Endothelial cell of umbilical vein (primary cell): ENCODE measurements around the gene ATP13A5. TPM values are rescaled to one million over a fixed set of nuclear protein-coding genes. Genes with fewer than 3 reads are reported as not detected.

Source experiments
- BruUV-seq: library from RNA; stranded (reverse); fragments of 400-500 nt; replicated peaks from 2 replicates; lab custom pipeline; 2021; lab: Mats Ljungman, UMichigan
- CTCF ChIA-PET: fragments of 300-600, 350-600 bp; sonication (Branson Sonifier 250); formaldehyde crosslinking; loops from one replicate; lab custom pipeline; 2021; ENCODE audit warnings: antibody characterized with exemption, inconsistent platforms; lab: Charles Lee
- POLR2A ChIA-PET: fragments of 300-600, 350-600 bp; sonication (Branson Sonifier 250); formaldehyde crosslinking; loops from one replicate; lab custom pipeline; 2021; ENCODE audit warnings: antibody characterized with exemption, inconsistent platforms; lab: Charles Lee
- DNase-seq: peaks from one replicate; pipeline ENCODE4 v3.0.0-alpha.2; 2011; ENCODE audit warnings: low read depth, low spot score
- FAIRE-seq: peaks from 2 replicates; lab custom pipeline; 2011; peaks lifted over from hg19 to GRCh38; lab: Jason Lieb, UNC
- H2AFZ ChIP-seq: 2 replicates; pipeline ENCODE4 v1.6.0; 2012; ENCODE audit warnings: low read depth, low read length, control low read depth, inconsistent platforms
- H3K27ac ChIP-seq: 2 replicates; pipeline ENCODE4 v1.5.1; 2011; ENCODE audit warnings: low read depth, mild to moderate bottlenecking, control low read depth, low read length, moderate library complexity; ENCODE audit not compliant: insufficient read depth
- H3K27me3 ChIP-seq, 2 experiments: 2 replicates each; pipeline versions ENCODE4 v1.6.0 to v1.6.1; 2011; ENCODE audit warnings: low read length in 2 of 2, mixed read lengths in 1 of 2; ENCODE audit not compliant: control insufficient read depth in 2 of 2, insufficient read depth in 2 of 2
- H3K36me3 ChIP-seq, 2 experiments: 2 replicates in 1 of 2; 3 replicates in 1 of 2; pipeline ENCODE4 v1.5.1; 2011; ENCODE audit warnings: low read length in 2 of 2, mild to moderate bottlenecking in 1 of 2, moderate library complexity in 1 of 2; ENCODE audit not compliant: control insufficient read depth in 2 of 2, insufficient read depth in 2 of 2; ENCODE audit errors: extremely low read depth in 1 of 2
- H3K4me1 ChIP-seq: 3 replicates; pipeline ENCODE4 v1.5.1; 2011; ENCODE audit warnings: mild to moderate bottlenecking, low read length; ENCODE audit not compliant: control insufficient read depth, insufficient read depth; ENCODE audit errors: extremely low read depth
- H3K4me2 ChIP-seq: 2 replicates; pipeline ENCODE4 v1.6.1; 2011; ENCODE audit warnings: low read length, control low read depth, mixed read lengths; ENCODE audit not compliant: insufficient read depth
- H3K4me3 ChIP-seq, 3 experiments: fragments of 200-600 bp in 1 of 3; sonication (generic), shearing (Covaris generic) in 1 of 3; replicated peaks in 1 of 3; 2 replicates each; pipeline ENCODE4 v1.5.1; 2011 to 2016; ENCODE audit warnings: control low read depth in 3 of 3, low read length in 3 of 3, mild to moderate bottlenecking in 2 of 3, inconsistent platforms in 1 of 3, low read depth in 1 of 3, moderate library complexity in 1 of 3; ENCODE audit not compliant: insufficient read depth in 1 of 3
- H3K79me2 ChIP-seq: 2 replicates; pipeline ENCODE4 v1.6.0; 2012; ENCODE audit warnings: low read length, inconsistent platforms; ENCODE audit not compliant: control insufficient read depth, insufficient read depth
- H3K9ac ChIP-seq: replicated peaks from 2 replicates; pipeline ENCODE3; 2011; ENCODE audit warnings: low read length, control low read depth; ENCODE audit not compliant: insufficient read depth; ENCODE audit errors: extremely low read depth
- H3K9me1 ChIP-seq: replicated peaks from 3 replicates; pipeline ENCODE4 v1.6.0; 2011; ENCODE audit warnings: mild to moderate bottlenecking, low read length; ENCODE audit not compliant: control insufficient read depth, insufficient read depth; ENCODE audit errors: extremely low read depth
- H3K9me3 ChIP-seq: replicated peaks from 2 replicates; pipeline ENCODE4 v1.5.1; 2012; ENCODE audit warnings: low read length, inconsistent platforms; ENCODE audit not compliant: control insufficient read depth, insufficient read depth
- H4K20me1 ChIP-seq: replicated peaks from 2 replicates; pipeline ENCODE3; 2011; ENCODE audit warnings: mild to moderate bottlenecking, low read length; ENCODE audit not compliant: control insufficient read depth, insufficient read depth; ENCODE audit errors: extremely low read depth
- CTCF ChIP-seq, 2 donors: IDR thresholded peaks; 1 replicate in 1 of 2; 2 replicates in 1 of 2; pipeline ENCODE4 v1.5.1; 2011; ENCODE audit warnings: low read length in 2 of 2, mild to moderate bottlenecking in 2 of 2, moderate library complexity in 2 of 2, control low read depth in 1 of 2, inconsistent platforms in 1 of 2, low read depth in 1 of 2; ENCODE audit not compliant: insufficient read depth in 1 of 2; ENCODE audit errors: extremely low read depth in 1 of 2
- EZH2 ChIP-seq: IDR thresholded peaks from 2 replicates; pipeline ENCODE4 v1.6.1; 2012; ENCODE audit warnings: borderline replicate concordance, low read depth, mild to moderate bottlenecking, moderate library complexity, low read length, inconsistent platforms; ENCODE audit not compliant: severe bottlenecking
- FOS ChIP-seq: IDR thresholded peaks from 2 replicates; pipeline ENCODE4 v1.6.1; 2011; ENCODE audit warnings: mild to moderate bottlenecking, low read length, moderate library complexity, borderline replicate concordance; ENCODE audit not compliant: insufficient read depth
- GATA2 ChIP-seq: IDR thresholded peaks from 2 replicates; pipeline ENCODE4 v1.7.0; 2011; ENCODE audit warnings: low read depth, mild to moderate bottlenecking, moderate library complexity, mixed read lengths, low read length; ENCODE audit not compliant: insufficient read length, insufficient read depth
- JUN ChIP-seq: IDR thresholded peaks from 2 replicates; pipeline ENCODE4 v1.6.1; 2011; ENCODE audit warnings: borderline replicate concordance, low read depth; ENCODE audit not compliant: insufficient read length, insufficient read depth
- MAX ChIP-seq: IDR thresholded peaks from 2 replicates; pipeline ENCODE4 v1.6.1; 2011; ENCODE audit not compliant: insufficient read depth, insufficient read length
- MYC ChIP-seq: IDR thresholded peaks from one replicate; pipeline ENCODE4 v1.6.1; 2011; ENCODE audit warnings: mild to moderate bottlenecking, low read depth, low read length
- POLR2A ChIP-seq: IDR thresholded peaks from 2 replicates; pipeline ENCODE4 v1.6.1; 2012; ENCODE audit warnings: low read depth, mild to moderate bottlenecking, control low read depth, low read length
- POLR2AphosphoS5 ChIP-seq: IDR thresholded peaks from 2 replicates; pipeline ENCODE4 v1.6.1; 2012; ENCODE audit warnings: low read depth, mild to moderate bottlenecking, control low read depth, low read length, moderate library complexity; ENCODE audit not compliant: insufficient read depth
- dilution Hi-C: fragments of 300-500 bp; cut with MboI; formaldehyde crosslinking; loops from one replicate; pipeline ENCODE4 v1.15.0; 2019; ENCODE audit warnings: low sequenced_read_pairs; ENCODE audit not compliant: extremely low pct_ligation_motif_present
- intact Hi-C: fragments of 100-400 bp; cut with micrococcal nuclease; formaldehyde crosslinking; loops from one replicate; pipeline ENCODE4 v1.10.0; 2022
- polyA plus RNA-seq, 4 experiments: library from polyadenylated mRNA; depleted of rRNA in 3 of 4; stranded (reverse) in 3 of 4; unstranded in 1 of 4; fragments of >200 nt; gene quantifications; 2 replicates each; pipeline versions ENCODE4 v1.2.1 to v1.2.3, GENCODE V29; 2011 to 2012; ENCODE audit warnings: missing spikeins in 1 of 4
- total RNA-seq: library from RNA; stranded (reverse); gene quantifications from 2 replicates; pipeline ENCODE4 v1.2.3, GENCODE V29; 2021

ATP13A5 gene
- total and polyA plus RNA-seq, 2 donors (not counting 3 experiments of a cell fraction or from before 2014, with no cell fraction given): not detected

GRCh38 chr3:193350744-193351143 lies 27.8 kb downstream of the ATP13A5 start:
- DNase-seq (no peak), FAIRE-seq (no peak)
- no peak overlapping the region for H3K4me2 ChIP-seq
- dilution Hi-C loops: no loop called here
- intact Hi-C loops: no loop called here
- H4K20me1 ChIP-seq: no peaks in the 10 kb centered on the region
- POLR2A ChIA-PET: no interaction called here
- CTCF ChIA-PET: no interaction called here
- H3K9ac ChIP-seq: no peak overlapping the region
- no peak overlapping the region for H3K27ac ChIP-seq
- H3K79me2 ChIP-seq: no peaks in the 10 kb centered on the region
- BruUV-seq: no TSS peak
- no peaks in the 10 kb centered on the region for H3K9me3 ChIP-seq
- no peak overlapping the region for H2AFZ ChIP-seq
- no peak overlapping the region for H3K4me3 ChIP-seq
- no peaks in the 10 kb centered on the region for H3K27me3 ChIP-seq
- no peaks in the 10 kb centered on the region for H3K4me1 ChIP-seq
- H3K36me3 ChIP-seq: no peaks in the 10 kb centered on the region
- no peaks in the 10 kb centered on the region for H3K9me1 ChIP-seq
- TF ChIP-seq POLR2AphosphoS5: no peak
- TF ChIP-seq GATA2: no peak

GRCh38 chr3:193348686-193349085 lies 29.9 kb downstream of the ATP13A5 start:
- Histone ChIP-seq H3K27me3 (no peaks in the 10 kb centered on the region), H3K4me1 (no peaks in the 10 kb centered on the region), H3K4me3 (no peak overlapping the region), H3K9me3 (no peaks in the 10 kb centered on the region), H4K20me1 (no peaks in the 10 kb centered on the region), H3K36me3 (no peaks in the 10 kb centered on the region), H3K9ac (no peak overlapping the region), H3K27ac (no peak overlapping the region), H3K4me2 (no peak overlapping the region), H2AFZ (no peak overlapping the region), H3K9me1 (no peaks in the 10 kb centered on the region), H3K79me2 (no peaks in the 10 kb centered on the region)
- dilution Hi-C loops (no loop called here), intact Hi-C loops (no loop called here)
- ChIA-PET POLR2A (no interaction called here), CTCF (no interaction called here)
- BruUV-seq: no TSS peak
- no peak for DNase-seq
- FAIRE-seq: no peak
- TF ChIP-seq EZH2 (no peak), MYC (no peak), MAX (no peak), POLR2A (no peak), GATA2 (no peak), JUN (no peak), POLR2AphosphoS5 (no peak), FOS (no peak), CTCF (IDR thresholded peaks at IDR 0.05; ENCODE audit: extremely low read depth in 1 of 2, insufficient read depth in 1 of 2, low read depth in 1 of 2, low read length in 2 of 2) (no peak)
